ENCODE results near the gene KRT80. TPM values are rescaled to one million over a fixed set of nuclear protein-coding genes. Genes with fewer than 3 reads are reported as not detected.

KRT80 gene
- total RNA-seq, 1 experiment from 2014 or later, result 33.0 TPM

GRCh38 chr12:52214421-52214802 lies 22.6 kb upstream of the KRT80 start:
- DNase-seq (ENCODE audit: low read depth), result peak; percentile 61
- in situ Hi-C loops (cut with HindIII; ENCODE audit: low pct_unique_long_range_greater_than_20kb, low sequenced_read_pairs), result loop anchor here (10.0 kb wide), 2 partner anchors 430 to 760 kb away; no protein-coding TSS in a partner anchor

DNA sequence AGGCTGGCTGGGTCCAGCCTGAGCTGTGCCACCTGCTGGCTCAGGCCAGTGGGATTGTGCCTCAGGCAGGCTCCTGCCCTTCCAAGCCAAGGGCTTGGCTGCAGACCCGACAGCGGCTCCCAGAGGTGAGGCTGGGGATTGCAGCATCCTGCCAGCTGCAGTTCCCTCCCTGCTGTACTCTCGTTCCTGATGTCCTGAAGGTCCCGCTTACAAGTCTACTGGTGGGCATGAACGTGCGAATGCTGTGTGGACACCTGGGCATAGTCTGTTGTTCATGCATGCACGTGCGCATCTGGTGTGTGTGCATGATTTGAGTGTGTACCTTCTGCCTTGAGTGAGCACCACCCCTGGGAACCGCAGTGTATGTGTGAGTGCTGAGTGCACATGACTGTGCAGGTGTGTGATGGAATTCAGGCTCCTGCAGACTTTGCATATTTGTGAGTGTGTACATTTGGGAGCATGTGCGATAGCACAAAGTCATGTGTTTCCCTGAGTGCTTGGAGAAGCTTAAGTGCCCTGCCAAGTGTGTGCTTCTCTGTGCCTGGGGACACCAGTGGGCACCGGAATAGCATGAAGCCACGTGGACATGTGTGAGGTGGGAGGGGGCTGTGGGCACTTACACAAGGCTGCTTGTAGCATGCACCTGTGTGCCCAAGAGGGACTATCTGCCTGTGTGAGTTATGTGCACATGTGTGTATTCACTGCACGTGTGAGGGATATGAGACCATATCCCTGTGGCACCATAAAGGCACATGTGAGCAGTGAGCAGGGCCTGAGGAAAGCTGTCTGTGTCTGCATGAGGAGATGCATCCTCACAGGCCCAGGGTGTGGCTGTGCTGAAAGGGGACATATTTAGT lies 22.0 kb upstream of the KRT80 start:
- in situ Hi-C loops (cut with HindIII; ENCODE audit: low pct_unique_long_range_greater_than_20kb, low sequenced_read_pairs), result loop anchor here (10.0 kb wide), 2 partner anchors 431 to 761 kb away; no protein-coding TSS in a partner anchor
- DNase-seq (ENCODE audit: low read depth), result peak; percentile 93

DNA sequence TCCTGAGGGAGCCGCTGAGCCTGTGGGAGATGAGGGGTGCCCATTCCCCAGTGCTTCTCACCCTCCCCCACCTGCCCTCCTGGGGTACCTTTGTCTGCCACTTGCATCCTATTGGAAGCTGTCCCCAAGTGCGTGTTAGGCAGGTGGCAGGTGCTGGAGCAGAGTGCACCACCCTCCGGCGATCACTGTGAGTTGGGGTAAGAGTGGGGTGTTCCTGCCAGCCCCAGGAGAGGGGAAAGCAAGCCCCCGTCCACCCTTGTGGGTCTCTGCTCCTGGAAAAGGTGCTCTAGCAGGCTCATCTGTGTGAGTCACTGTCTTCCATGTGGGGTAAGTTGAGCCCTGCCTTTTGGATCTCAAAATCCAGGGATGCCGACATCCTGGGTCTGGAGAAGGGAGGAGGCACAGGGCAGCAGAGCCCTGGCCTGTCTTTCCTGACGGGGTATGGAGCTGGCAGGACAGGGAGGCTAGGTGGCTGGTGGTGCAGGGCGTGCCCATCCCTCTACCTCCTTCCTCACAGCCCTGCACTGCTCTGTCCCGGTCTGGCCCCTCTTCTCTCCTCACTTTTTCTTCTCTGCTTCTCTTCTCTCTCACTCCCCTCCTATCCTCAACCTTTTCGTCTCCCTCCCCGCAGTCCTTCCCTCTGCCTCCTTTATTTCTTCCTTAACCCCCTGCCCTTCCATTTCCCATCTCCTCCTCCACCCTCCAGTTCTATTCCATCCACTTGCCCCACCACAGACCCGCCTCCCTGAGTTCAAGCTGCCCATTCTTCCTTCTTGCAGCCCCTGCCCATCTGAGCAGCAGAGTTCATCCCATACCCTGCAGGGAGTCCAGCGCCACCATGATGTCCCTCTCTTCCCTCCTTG lies 21.1 kb upstream of the KRT80 start:
- in situ Hi-C loops (cut with HindIII; ENCODE audit: low pct_unique_long_range_greater_than_20kb, low sequenced_read_pairs), result loop anchor here (10.0 kb wide), 2 partner anchors 432 to 762 kb away; no protein-coding TSS in a partner anchor
- no peak for DNase-seq (ENCODE audit: low read depth)

DNA sequence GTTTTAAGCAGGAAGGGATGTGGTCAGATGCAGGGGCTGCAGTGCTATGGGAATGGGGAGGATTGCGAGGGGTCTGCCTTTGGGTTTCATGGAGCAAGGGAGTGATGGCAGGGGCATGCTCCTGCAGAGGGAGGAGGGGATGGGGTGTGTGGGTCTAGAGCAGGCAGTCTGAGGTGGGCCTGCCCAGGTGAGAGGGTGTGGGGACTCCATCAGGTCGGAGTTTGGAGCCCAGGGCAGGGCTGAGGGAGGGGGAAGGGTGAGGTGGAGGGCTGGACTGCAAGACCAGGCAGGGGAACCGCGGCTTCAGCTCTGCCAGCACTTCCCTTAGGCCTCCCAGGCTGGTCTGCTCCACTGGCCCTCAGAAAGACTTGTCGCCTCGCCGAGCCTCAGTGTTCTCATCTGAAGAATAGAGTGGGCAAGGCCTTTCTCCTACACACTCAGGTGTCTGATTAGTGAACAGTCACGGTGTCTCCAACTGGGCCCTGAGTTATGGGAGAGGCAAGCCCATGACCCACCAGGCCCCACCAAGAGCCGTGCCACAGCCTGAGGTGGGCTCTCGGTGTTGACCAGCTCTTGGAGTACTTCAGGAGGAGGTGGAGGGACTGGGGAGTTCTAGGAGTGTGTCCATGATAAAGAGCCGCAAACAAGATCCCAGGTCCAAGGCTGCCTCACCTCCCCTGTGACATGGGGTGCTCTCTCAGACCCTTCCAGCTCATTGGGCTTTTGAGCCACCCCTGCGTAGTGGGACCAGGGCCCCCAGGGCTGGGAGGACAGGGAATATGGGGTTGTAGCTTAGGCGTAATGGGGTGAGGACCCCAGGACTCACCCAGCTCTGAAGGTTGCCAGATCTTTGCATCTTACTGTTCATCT lies 20.1 kb upstream of the KRT80 start:
- DNase-seq (ENCODE audit: low read depth), result no peak
- in situ Hi-C loops (cut with HindIII; ENCODE audit: low pct_unique_long_range_greater_than_20kb, low sequenced_read_pairs), result loop anchor here (10.0 kb wide), 2 partner anchors 433 to 763 kb away; no protein-coding TSS in a partner anchor

DNA sequence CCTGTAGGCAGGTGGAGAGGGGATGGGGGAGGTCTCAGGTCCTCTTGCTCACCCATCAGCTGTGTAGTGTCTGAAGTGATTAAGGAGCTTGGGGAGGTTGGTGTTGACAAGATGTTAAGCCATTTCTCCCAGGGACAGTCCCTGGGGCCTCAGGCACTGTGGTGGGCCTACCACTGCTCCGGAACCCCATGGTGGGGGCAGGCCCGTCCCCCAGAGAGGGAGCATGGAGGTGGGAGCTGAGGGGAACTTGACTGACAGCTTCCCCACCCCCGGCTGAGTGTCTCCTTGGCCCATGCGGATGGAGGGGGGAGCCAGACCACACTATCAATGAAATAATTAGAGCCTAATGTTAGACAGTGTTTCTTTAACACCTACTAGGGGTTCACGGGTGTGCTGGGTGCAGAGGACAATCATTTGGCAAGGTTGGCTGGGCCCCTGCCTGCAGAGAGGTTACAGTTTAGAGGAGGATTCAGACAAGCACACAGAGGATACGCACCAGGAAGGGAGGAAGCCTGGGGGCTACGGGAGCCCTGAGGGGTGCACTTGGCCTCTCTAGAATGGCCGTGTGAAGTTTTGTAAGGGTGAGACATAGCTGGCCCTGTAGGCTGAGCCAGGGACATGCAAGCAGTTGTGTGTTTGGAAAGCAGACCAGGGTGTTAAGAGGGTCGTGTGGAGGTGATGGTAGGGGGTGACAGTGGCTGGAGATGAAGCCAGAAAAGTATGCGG lies 19.3 kb upstream of the KRT80 start:
- no peak for DNase-seq (ENCODE audit: low read depth)
- in situ Hi-C loops (cut with HindIII; ENCODE audit: low pct_unique_long_range_greater_than_20kb, low sequenced_read_pairs), result loop anchor here (10.0 kb wide), 2 partner anchors 434 to 764 kb away; no protein-coding TSS in a partner anchor

DNA sequence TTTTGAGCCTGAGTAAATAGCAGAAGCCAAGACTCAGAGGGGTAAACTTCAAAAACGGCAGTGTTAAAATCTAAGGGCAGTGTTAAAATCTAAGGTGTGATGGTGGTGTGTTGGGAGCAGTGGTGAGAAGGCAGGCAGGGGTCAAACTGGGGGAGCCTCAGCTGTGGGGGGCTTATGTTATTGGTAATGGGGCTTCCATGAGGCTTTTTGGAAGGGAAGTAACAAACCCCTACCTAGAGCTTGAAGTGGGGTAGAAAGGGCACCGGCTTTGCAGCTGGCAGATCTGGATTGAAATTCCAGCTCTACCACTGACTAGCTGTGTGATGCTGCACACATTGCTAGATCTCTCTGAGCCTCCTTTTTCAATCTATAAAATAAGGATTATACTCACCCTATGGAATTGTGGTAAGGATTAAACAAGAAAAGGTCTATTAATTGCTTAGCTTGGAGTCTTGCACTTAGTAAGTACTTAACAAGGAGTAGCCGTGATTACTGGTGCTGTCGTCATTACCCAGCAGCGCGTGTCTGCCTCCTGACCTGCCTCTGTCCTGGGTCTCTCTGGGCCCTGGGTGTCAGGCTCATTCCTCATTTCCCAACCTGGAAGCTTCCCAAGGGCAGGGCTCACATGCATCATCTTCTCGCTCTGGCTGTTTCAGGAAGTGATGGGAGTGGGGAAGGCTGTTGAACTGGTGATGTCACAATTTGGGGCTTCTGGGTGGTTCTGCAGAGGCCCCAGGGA lies 18.5 kb upstream of the KRT80 start:
- in situ Hi-C loops (cut with HindIII; ENCODE audit: low pct_unique_long_range_greater_than_20kb, low sequenced_read_pairs), result loop anchor here (10.0 kb wide), 2 partner anchors 434 to 764 kb away; no protein-coding TSS in a partner anchor
- DNase-seq (ENCODE audit: low read depth), result peak; percentile 77

DNA sequence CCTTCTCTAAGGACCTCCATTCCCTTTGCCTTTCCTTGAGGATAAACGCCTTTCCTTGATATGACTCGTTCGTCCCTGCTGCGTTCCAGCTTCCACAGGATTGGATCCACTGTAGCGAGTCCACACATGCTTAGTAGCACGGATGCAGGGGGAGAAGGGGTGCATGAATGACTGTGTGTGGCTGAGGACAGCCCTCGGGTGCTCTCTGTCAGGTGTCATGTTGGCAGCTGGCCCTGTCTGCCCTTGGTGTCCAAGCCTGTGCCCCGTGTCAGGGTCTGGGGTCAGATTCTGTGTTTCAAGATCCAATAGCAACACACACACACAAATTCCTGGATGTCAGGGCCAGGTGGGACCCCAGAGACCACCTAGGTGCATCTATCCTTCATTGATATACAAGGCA lies 17.5 kb upstream of the KRT80 start:
- in situ Hi-C loops (cut with HindIII; ENCODE audit: low pct_unique_long_range_greater_than_20kb, low sequenced_read_pairs), result no loop called here

GRCh38 chr12:52208424-52209165 lies 16.8 kb upstream of the KRT80 start:
- in situ Hi-C loops (cut with HindIII; ENCODE audit: low pct_unique_long_range_greater_than_20kb, low sequenced_read_pairs), result no loop called here
- DNase-seq (ENCODE audit: low read depth), result no peak

More for the DNA sequence above, 17.5 kb upstream of the KRT80 start:
- DNase-seq (ENCODE audit: low read depth), result no peak

DNA sequence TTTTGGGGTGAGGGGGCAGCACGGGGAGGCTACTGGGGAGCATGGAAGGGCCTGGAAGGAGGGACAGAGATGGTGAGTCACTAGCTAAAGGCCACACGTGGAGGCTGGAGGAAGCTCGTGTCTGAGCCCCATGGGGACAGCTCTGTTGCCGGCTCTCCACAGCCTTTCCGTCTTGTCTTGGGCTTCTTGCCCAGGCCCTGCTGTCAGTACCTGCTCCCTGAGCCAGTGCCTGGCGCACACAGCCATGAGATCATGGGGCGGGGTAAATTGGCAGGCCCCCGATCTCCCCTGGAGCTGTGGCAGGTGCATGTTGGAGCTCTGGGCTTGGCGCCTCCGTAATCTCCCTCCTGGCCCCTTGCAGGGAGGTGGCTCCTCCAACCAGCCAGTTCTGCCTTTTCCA lies 16.1 kb upstream of the KRT80 start:
- in situ Hi-C loops (cut with HindIII; ENCODE audit: low pct_unique_long_range_greater_than_20kb, low sequenced_read_pairs), result no loop called here
- DNase-seq (ENCODE audit: low read depth), result no peak

- no peak for DNase-seq (ENCODE audit: low read depth)
- in situ Hi-C loops (cut with HindIII; ENCODE audit: low pct_unique_long_range_greater_than_20kb, low sequenced_read_pairs), result no loop called here
These were observed 15.3 kb upstream of the KRT80 start for GRCh38 chr12:52207106-52207505.

GRCh38 chr12:52206304-52207040 lies 14.7 kb upstream of the KRT80 start:
- in situ Hi-C loops (cut with HindIII; ENCODE audit: low pct_unique_long_range_greater_than_20kb, low sequenced_read_pairs), result no loop called here
- DNase-seq (ENCODE audit: low read depth), result no peak

DNA sequence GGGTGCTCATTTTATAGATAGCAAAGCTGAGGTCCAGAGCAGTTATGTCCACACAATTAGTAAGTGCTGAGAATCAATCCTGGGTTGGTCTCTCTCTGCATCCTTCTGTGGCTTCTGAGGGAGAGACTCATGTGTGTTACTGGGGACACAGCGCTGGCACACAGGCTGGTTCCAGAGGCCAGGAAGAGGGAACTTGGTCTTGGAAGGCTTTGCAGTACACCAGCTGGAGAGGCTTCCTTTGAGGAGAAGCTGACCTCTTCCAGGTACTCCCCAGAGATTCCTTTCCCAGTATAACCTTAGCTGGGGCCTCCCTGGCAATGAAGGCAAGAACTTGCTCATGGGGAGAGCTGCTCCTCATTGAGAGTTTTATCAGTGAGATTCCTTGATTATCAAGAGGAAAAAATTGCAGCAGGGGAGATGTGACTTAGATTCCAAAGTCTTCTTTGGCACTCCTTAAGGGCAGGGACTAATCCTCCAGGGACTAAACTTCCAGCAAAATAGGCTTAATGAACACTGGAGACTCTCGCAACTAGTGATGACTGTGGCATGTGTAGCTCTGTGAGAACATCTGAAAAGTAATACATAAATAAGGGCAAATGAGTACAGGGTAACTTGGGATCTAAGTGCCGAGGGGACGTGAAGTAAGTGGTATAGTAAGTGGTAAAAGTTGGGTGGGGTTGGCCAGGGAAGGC lies 13.9 kb upstream of the KRT80 start:
- in situ Hi-C loops (cut with HindIII; ENCODE audit: low pct_unique_long_range_greater_than_20kb, low sequenced_read_pairs), result no loop called here
- DNase-seq (ENCODE audit: low read depth), result no peak

DNA sequence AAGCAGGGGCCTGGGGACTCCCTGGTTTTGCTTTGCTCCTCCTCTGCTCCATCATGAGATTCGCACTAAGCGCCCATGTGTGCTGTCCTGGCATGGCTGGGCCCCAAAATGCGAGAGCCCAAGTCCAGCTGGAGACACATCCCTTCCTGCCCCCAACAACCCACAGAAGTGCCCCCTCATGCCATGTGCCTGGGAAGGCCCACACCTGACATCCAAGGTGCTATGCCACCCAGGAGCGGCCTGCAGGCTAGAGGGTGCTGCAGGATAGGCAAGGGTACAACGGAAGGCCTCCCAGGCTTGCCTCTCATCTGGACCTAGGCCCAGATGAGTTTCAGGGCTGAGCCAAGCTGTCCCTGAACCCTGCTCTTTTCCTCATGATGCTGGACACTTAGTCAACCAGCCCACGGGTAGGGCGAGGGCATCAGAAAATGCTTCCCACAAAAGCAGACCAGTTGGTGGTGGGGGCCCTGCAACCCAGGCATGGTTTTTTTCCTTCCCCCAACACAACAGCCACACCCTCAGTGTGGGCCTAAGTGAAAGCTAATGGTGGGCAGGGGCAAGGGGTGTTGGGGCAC lies 13.2 kb upstream of the KRT80 start:
- no peak for DNase-seq (ENCODE audit: low read depth)
- in situ Hi-C loops (cut with HindIII; ENCODE audit: low pct_unique_long_range_greater_than_20kb, low sequenced_read_pairs), result no loop called here

DNA sequence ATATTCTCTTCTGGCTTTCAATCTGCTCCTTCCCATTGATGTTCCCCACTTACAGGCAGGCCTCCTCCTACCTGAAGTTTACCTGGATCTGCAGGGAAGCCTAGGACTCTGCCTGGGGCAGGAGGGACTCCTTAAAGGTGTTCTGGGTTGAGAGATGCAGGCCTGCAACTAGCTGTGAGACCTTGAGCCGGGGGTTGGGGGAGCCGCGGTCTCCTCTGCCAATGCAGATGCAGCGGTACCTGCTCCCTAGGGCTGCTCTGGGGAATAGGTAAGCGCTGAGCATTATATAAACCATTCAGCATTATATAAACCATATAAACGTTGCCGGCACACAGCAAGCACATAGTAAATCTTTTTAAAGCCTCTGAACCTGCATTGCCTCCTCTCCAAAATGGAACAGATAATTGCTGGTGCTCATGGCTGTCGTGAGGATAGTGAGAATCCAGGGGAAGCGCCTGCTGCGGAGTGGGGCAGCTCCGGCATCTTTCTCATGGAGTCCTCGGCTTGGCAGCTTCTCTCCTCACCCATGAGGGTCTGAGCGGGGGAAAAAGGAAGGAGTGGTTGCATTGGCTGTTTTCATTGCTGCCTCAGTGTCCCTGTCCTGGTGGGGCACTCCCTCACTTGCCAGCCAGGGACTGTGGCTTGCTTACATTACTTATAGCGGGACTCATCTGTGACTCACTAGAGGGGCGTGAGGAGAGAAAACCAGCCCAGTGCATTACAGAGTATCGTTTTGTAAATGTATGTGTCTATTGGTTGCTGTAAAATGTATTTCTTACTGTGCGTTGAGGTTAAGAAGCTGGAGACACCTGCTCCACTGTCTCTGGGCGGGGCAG lies 12.5 kb upstream of the KRT80 start:
- in situ Hi-C loops (cut with HindIII; ENCODE audit: low pct_unique_long_range_greater_than_20kb, low sequenced_read_pairs), result no loop called here
- DNase-seq (ENCODE audit: low read depth), result no peak

Data from Caki2 (cell line).